Neural cell (in vitro differentiated cells): Measurements from ENCODE around the gene NFASC. TPM values are rescaled to one million over a fixed set of nuclear protein-coding genes. Genes with fewer than 3 reads are reported as not detected.

Experiments used
- H2AFZ ChIP-seq: fragments of 200-600, 300-800 bp; sonication (generic), shearing (Covaris generic); 2 replicates; pipeline ENCODE4 v1.6.0; 2014; ENCODE audit warnings: low read depth, mild to moderate bottlenecking, antibody characterized with exemption, low read length, moderate library complexity
- H3F3A ChIP-seq: fragments of 200-600 bp; shearing (Covaris generic); 2 replicates; pipeline ENCODE4 v1.6.1; 2016; ENCODE audit warnings: mild to moderate bottlenecking, moderate library complexity, mixed read lengths, antibody characterized with exemption, low read length; ENCODE audit not compliant: insufficient read depth, poor library complexity, severe bottlenecking
- H3K27ac ChIP-seq: fragments of 200-600, 300-800 bp; sonication (generic), shearing (Covaris generic); 2 replicates; pipeline ENCODE4 v1.5.1; 2014; ENCODE audit warnings: mild to moderate bottlenecking, low read length, moderate library complexity
- H3K27me3 ChIP-seq: fragments of 300-800, 200-600 bp; sonication (generic), shearing (Covaris generic); 2 replicates; pipeline ENCODE4 v1.6.0; 2014; ENCODE audit warnings: mild to moderate bottlenecking, low read depth, low read length, moderate library complexity; ENCODE audit not compliant: insufficient read depth
- H3K36me3 ChIP-seq: fragments of 300-800, 200-600 bp; sonication (generic), shearing (Covaris generic); 2 replicates; pipeline ENCODE4 v1.5.1; 2014; ENCODE audit warnings: mild to moderate bottlenecking, antibody characterized with exemption, low read length, moderate library complexity; ENCODE audit not compliant: insufficient read depth
- H3K4me2 ChIP-seq: fragments of 300-800, 200-600 bp; sonication (generic), shearing (Covaris generic); 2 replicates; pipeline ENCODE4 v1.6.0; 2014; ENCODE audit warnings: mild to moderate bottlenecking, low read length
- H3K4me3 ChIP-seq: fragments of 300-800, 200-600 bp; sonication (generic), shearing (Covaris generic); 2 replicates; pipeline ENCODE4 v1.5.1; 2014; ENCODE audit warnings: mild to moderate bottlenecking, low read length, moderate library complexity
- H3K79me2 ChIP-seq: fragments of 200-600 bp; shearing (Covaris generic); replicated peaks from 2 replicates; pipeline ENCODE4 v1.6.0; 2014; ENCODE audit warnings: mild to moderate bottlenecking, low read length, moderate library complexity; ENCODE audit not compliant: insufficient read depth
- H3K9ac ChIP-seq: fragments of 300-800, 200-600 bp; sonication (generic), shearing (Covaris generic); 2 replicates; pipeline ENCODE4 v1.6.1; 2016; ENCODE audit warnings: mild to moderate bottlenecking, low read length, mixed read lengths
- H3K9me2 ChIP-seq: fragments of 200-600 bp; shearing (Covaris generic); 2 replicates; pipeline ENCODE4 v1.6.1; 2016; ENCODE audit warnings: mild to moderate bottlenecking, low read length, mixed read lengths; ENCODE audit not compliant: insufficient read depth
- H3K9me3 ChIP-seq: fragments of 200-600, 300-800 bp; sonication (generic), shearing (Covaris generic); 2 replicates; pipeline ENCODE4 v1.6.1; 2016; ENCODE audit warnings: mild to moderate bottlenecking, mixed run types, low read length, moderate library complexity, mixed read lengths
- H4K20me1 ChIP-seq: fragments of 200-600 bp; shearing (Covaris generic); 2 replicates; pipeline ENCODE4 v1.6.1; 2016; ENCODE audit warnings: mild to moderate bottlenecking, mixed run types; ENCODE audit not compliant: insufficient read depth
- CTCF ChIP-seq: fragments of 450-650 bp; IDR thresholded peaks from 2 replicates; pipeline ENCODE4 v1.5.1; 2014; ENCODE audit warnings: antibody characterized with exemption, mild to moderate bottlenecking, moderate library complexity; ENCODE audit not compliant: poor library complexity, severe bottlenecking
- EP300 ChIP-seq: fragments of 450-650 bp; conservative IDR thresholded peaks from 2 replicates; pipeline ENCODE4 v1.6.1; 2014; ENCODE audit warnings: antibody characterized with exemption, mild to moderate bottlenecking, moderate library complexity; ENCODE audit not compliant: poor library complexity, severe bottlenecking
- EZH2 ChIP-seq: fragments of 200-600, 300-800 bp; shearing (Covaris generic), sonication (generic); IDR thresholded peaks from 2 replicates; pipeline ENCODE4 v1.6.1; 2014; ENCODE audit warnings: antibody characterized with exemption, low read length, borderline replicate concordance, mild to moderate bottlenecking; ENCODE audit not compliant: insufficient read depth, poor library complexity, severe bottlenecking
- MXI1 ChIP-seq: fragments of 450-650 bp; conservative IDR thresholded peaks from 2 replicates; pipeline ENCODE4 v1.6.1; 2014; ENCODE audit warnings: antibody characterized with exemption, mild to moderate bottlenecking; ENCODE audit not compliant: poor library complexity, severe bottlenecking
- POLR2AphosphoS5 ChIP-seq: IDR thresholded peaks from 2 replicates; pipeline ENCODE4 v1.6.1; 2012
- RAD21 ChIP-seq: fragments of 450-650 bp; conservative IDR thresholded peaks from 2 replicates; pipeline ENCODE4 v1.6.1; 2014; ENCODE audit warnings: antibody characterized with exemption, mild to moderate bottlenecking, moderate library complexity
- REST ChIP-seq: IDR thresholded peaks from 2 replicates; pipeline ENCODE4 v1.6.1; 2012; ENCODE audit warnings: borderline replicate concordance
- SMC3 ChIP-seq: fragments of 450-650 bp; conservative IDR thresholded peaks from 2 replicates; pipeline ENCODE4 v1.6.1; 2014; ENCODE audit warnings: antibody characterized with exemption, mild to moderate bottlenecking, moderate library complexity; ENCODE audit not compliant: poor library complexity
- TAF1 ChIP-seq: IDR thresholded peaks from 2 replicates; pipeline ENCODE4 v1.6.1; 2012; ENCODE audit warnings: low read depth
- polyA plus RNA-seq: library from polyadenylated mRNA; depleted of rRNA; stranded (reverse); fragments of >200 nt; gene quantifications from 2 replicates; pipeline ENCODE4 v1.2.3, GENCODE V29; 2014

NFASC gene
- polyA plus RNA-seq, 1 donor from 2014 or later = 23.9 TPM

GRCh38 chr1:205004351-205004750 lies 133.7 kb downstream of the NFASC start:
- Histone ChIP-seq H4K20me1 (no peaks in the 10 kb centered on the region), H3K9me2 (no peaks in the 10 kb centered on the region), H3K36me3 (peaks cover 15% of the 10 kb centered on the region), H3K9me3 (no peaks in the 10 kb centered on the region), H3K4me2 (no peak overlapping the region), H3K79me2 (no peaks in the 10 kb centered on the region), H3K4me3 (no peak overlapping the region), H2AFZ (no peak overlapping the region), H3F3A (no peaks in the 10 kb centered on the region), H3K27me3 (no peaks in the 10 kb centered on the region), H3K9ac (no peak overlapping the region), H3K27ac (no peak overlapping the region)
- TF ChIP-seq EZH2 (no peak), MXI1 (no peak), CTCF (no peak), RAD21 (no peak)

GRCh38 chr1:205008896-205009295 lies 138.2 kb downstream of the NFASC start:
- H4K20me1 ChIP-seq = no peaks in the 10 kb centered on the region
- H3K27me3 ChIP-seq = no peaks in the 10 kb centered on the region
- no peaks in the 10 kb centered on the region for H3K79me2 ChIP-seq
- H3F3A ChIP-seq = no peaks in the 10 kb centered on the region
- no peak overlapping the region for H3K4me2 ChIP-seq
- no peaks in the 10 kb centered on the region for H3K9me3 ChIP-seq
- H3K4me3 ChIP-seq = no peak overlapping the region
- no peaks in the 10 kb centered on the region for H3K9me2 ChIP-seq
- H3K27ac ChIP-seq = no peak overlapping the region
- H3K36me3 ChIP-seq = peaks cover 8% of the 10 kb centered on the region
- H3K9ac ChIP-seq = no peak overlapping the region
- H2AFZ ChIP-seq = no peak overlapping the region
- TF ChIP-seq REST (no peak), CTCF (no peak), POLR2AphosphoS5 (no peak), EP300 (no peak), EZH2 (no peak), MXI1 (no peak), TAF1 (no peak), SMC3 (no peak), RAD21 (no peak)
